GM06990 (cell line): ENCODE results near the gene FAM81A.
"Not testable (repeated sequence)": the region's sequence is repeated elsewhere in the genome, so short reads cannot be mapped to it uniquely, and the experiment has no call there.

ENCODE experiments used
- DNase-seq: peaks from one replicate; pipeline ENCODE4 v3.0.0-alpha.2; 2011; ENCODE audit not compliant: insufficient read length; ENCODE audit errors: extremely low read depth
- H3K27me3 ChIP-seq: replicated peaks from 2 replicates; pipeline ENCODE4 v1.6.0; 2011; ENCODE audit warnings: low read length; ENCODE audit not compliant: control insufficient read depth, insufficient read depth
- H3K36me3 ChIP-seq: 2 replicates; pipeline ENCODE4 v1.5.1; 2011; ENCODE audit warnings: low read length; ENCODE audit not compliant: control insufficient read depth, insufficient read depth
- H3K4me3 ChIP-seq: replicated peaks from 2 replicates; pipeline ENCODE4 v1.5.1; 2011; ENCODE audit warnings: low read depth, mild to moderate bottlenecking, control low read depth, low read length
- CTCF ChIP-seq: IDR thresholded peaks from 2 replicates; pipeline ENCODE4 v1.5.1; 2011; ENCODE audit warnings: low read length, control low read depth, mild to moderate bottlenecking, inconsistent platforms; ENCODE audit not compliant: insufficient read depth, poor library complexity, severe bottlenecking

FAM81A gene

GRCh38 chr15:59461521-59461920 lies 23.5 kb downstream of the FAM81A start:
- no peak for TF ChIP-seq CTCF
- Histone ChIP-seq H3K4me3 (no peak overlapping the region), H3K27me3 (no peaks in the 10 kb centered on the region), H3K36me3 (no peaks in the 10 kb centered on the region)
- no peak for DNase-seq

GRCh38 chr15:59473226-59473625 lies 35.2 kb downstream of the FAM81A start:
- no peaks in the 10 kb centered on the region for H3K36me3 ChIP-seq
- no peak overlapping the region for H3K4me3 ChIP-seq
- no peaks in the 10 kb centered on the region for H3K27me3 ChIP-seq
- no peak for DNase-seq
- TF ChIP-seq CTCF: no peak

GRCh38 chr15:59475161-59475560 lies 37.2 kb downstream of the FAM81A start:
- H3K27me3 ChIP-seq, DNase-seq, H3K36me3 ChIP-seq, H3K4me3 ChIP-seq: not testable (repeated sequence)

- TF ChIP-seq CTCF: no peak
- Histone ChIP-seq H3K27me3 (no peaks in the 10 kb centered on the region), H3K4me3 (no peak overlapping the region), H3K36me3 (no peaks in the 10 kb centered on the region)
- no peak for DNase-seq
Measured at GRCh38 chr15:59484399-59484798, 46.4 kb downstream of the FAM81A start.

GRCh38 chr15:59485036-59485435 lies 47.0 kb downstream of the FAM81A start:
- TF ChIP-seq CTCF: no peak
- DNase-seq: no peak
- H3K4me3 ChIP-seq: no peak overlapping the region
- H3K27me3 ChIP-seq: no peaks in the 10 kb centered on the region
- H3K36me3 ChIP-seq: no peaks in the 10 kb centered on the region

- DNase-seq, H3K36me3 ChIP-seq, H3K4me3 ChIP-seq, H3K27me3 ChIP-seq: not testable (repeated sequence)
Measured at GRCh38 chr15:59489485-59489884, 51.5 kb downstream of the FAM81A start.

GRCh38 chr15:59491062-59491461 lies 53.1 kb downstream of the FAM81A start:
- no peaks in the 10 kb centered on the region for H3K36me3 ChIP-seq
- no peak for TF ChIP-seq CTCF
- H3K27me3 ChIP-seq: no peaks in the 10 kb centered on the region
- no peak overlapping the region for H3K4me3 ChIP-seq
- DNase-seq: no peak
